GM23248 (cell line): ENCODE results near the gene MRPL27. TPM values are rescaled to one million over a fixed set of nuclear protein-coding genes. Genes with fewer than 3 reads are reported as not detected.
A peak's percentile ranks its signal among the peaks of the same experiment; 100 is the strongest.
"Not testable (repeated sequence)": the region's sequence is repeated elsewhere in the genome, so short reads cannot be mapped to it uniquely, and the experiment has no call there.

Source experiments
- DNase-seq: peaks from one replicate; pipeline ENCODE4 v3.0.0-alpha.2; 2015
- H2AFZ ChIP-seq: fragments of 200-600 bp; sonication (generic); 2 replicates; pipeline ENCODE4 v1.6.1; 2016; ENCODE audit warnings: antibody characterized with exemption
- H3F3A ChIP-seq: fragments of 200-600 bp; sonication (generic); 2 replicates; pipeline ENCODE4 v1.6.1; 2016; ENCODE audit warnings: mild to moderate bottlenecking, antibody characterized with exemption, mixed run types; ENCODE audit not compliant: insufficient read depth
- H3K27ac ChIP-seq: fragments of 200-600 bp; sonication (generic); 2 replicates; pipeline ENCODE4 v1.5.1; 2016; ENCODE audit warnings: mild to moderate bottlenecking
- H3K27me3 ChIP-seq: fragments of 200-600 bp; sonication (generic); replicated peaks from 2 replicates; pipeline ENCODE4 v1.6.1; 2016; ENCODE audit warnings: mild to moderate bottlenecking; ENCODE audit not compliant: insufficient read depth
- H3K36me3 ChIP-seq: fragments of 200-600 bp; sonication (generic); 2 replicates; pipeline ENCODE4 v1.6.1; 2016; ENCODE audit warnings: low read depth, mild to moderate bottlenecking
- H3K4me1 ChIP-seq: fragments of 200-600 bp; sonication (generic); 2 replicates; pipeline ENCODE4 v1.6.1; 2016; ENCODE audit warnings: mild to moderate bottlenecking; ENCODE audit not compliant: insufficient read depth
- H3K4me2 ChIP-seq: fragments of 200-600 bp; sonication (generic); one replicate; pipeline ENCODE4 v1.6.1; 2016; ENCODE audit warnings: mild to moderate bottlenecking; ENCODE audit not compliant: unreplicated experiment
- H3K4me3 ChIP-seq: fragments of 200-600 bp; sonication (generic); 2 replicates; pipeline ENCODE4 v1.5.1; 2016; ENCODE audit warnings: mild to moderate bottlenecking
- H3K79me2 ChIP-seq: fragments of 200-600 bp; sonication (generic); 2 replicates; pipeline ENCODE4 v1.6.1; 2016; ENCODE audit warnings: mild to moderate bottlenecking; ENCODE audit not compliant: insufficient read depth
- H3K9ac ChIP-seq: fragments of 200-600 bp; sonication (generic); 2 replicates; pipeline ENCODE4 v1.6.1; 2016; ENCODE audit warnings: mild to moderate bottlenecking
- H3K9me2 ChIP-seq: fragments of 200-600 bp; sonication (generic); 2 replicates; pipeline ENCODE4 v1.6.1; 2016; ENCODE audit warnings: mixed run types, mild to moderate bottlenecking, moderate library complexity; ENCODE audit not compliant: insufficient read depth
- H3K9me3 ChIP-seq: fragments of 200-600 bp; sonication (generic); one replicate; pipeline ENCODE4 v1.6.1; 2017; ENCODE audit warnings: low read depth
- H4K20me1 ChIP-seq: fragments of 200-600 bp; sonication (generic); 2 replicates; pipeline ENCODE4 v1.6.0; 2016; ENCODE audit not compliant: insufficient read depth
- EZH2 ChIP-seq: fragments of 200-600 bp; sonication (generic); IDR thresholded peaks from 2 replicates; pipeline ENCODE4 v1.6.1; 2018; ENCODE audit warnings: antibody characterized with exemption, mild to moderate bottlenecking; ENCODE audit not compliant: insufficient read depth, poor library complexity, severe bottlenecking
- EZH2phosphoT487 ChIP-seq: fragments of 200-600 bp; sonication (generic); IDR thresholded peaks from 2 replicates; pipeline ENCODE4 v1.6.1; 2018; ENCODE audit warnings: antibody characterized with exemption, moderate library complexity, mild to moderate bottlenecking, low read depth; ENCODE audit not compliant: insufficient read depth
- WGBS, 2 experiments: methylation state at CpG; one replicate each; pipeline ENCODE4 v1.1.6; 2015 to 2017; ENCODE audit warnings: low lambda C conversion rate in 2 of 2, low coverage in 1 of 2; ENCODE audit errors: missing lambda C conversion rate in 2 of 2; 5-methylcytosine and 5-hydroxymethylcytosine counted together
- in situ Hi-C: fragments of 300-500 bp; cut with MboI; formaldehyde crosslinking; loops from 2 replicates; pipeline ENCODE4 v1.15.0; 2020
- polyA plus RNA-seq: library from polyadenylated mRNA; unstranded; fragments of >200 nt; fragmentation: Nextera tagmentation; extraction: Ambion mirVana; gene quantifications from 2 replicates; pipeline ENCODE4 v1.2.1, GENCODE V29; 2016
- total RNA-seq: library from RNA; depleted of rRNA; stranded (reverse); fragments of >200 nt; shearing (Covaris generic); gene quantifications from 2 replicates; pipeline ENCODE4 v1.2.3, GENCODE V29; 2014

MRPL27 gene
- total and polyA plus RNA-seq, 2 experiments from 2014 or later: 49.3 to 120 TPM

DNA sequence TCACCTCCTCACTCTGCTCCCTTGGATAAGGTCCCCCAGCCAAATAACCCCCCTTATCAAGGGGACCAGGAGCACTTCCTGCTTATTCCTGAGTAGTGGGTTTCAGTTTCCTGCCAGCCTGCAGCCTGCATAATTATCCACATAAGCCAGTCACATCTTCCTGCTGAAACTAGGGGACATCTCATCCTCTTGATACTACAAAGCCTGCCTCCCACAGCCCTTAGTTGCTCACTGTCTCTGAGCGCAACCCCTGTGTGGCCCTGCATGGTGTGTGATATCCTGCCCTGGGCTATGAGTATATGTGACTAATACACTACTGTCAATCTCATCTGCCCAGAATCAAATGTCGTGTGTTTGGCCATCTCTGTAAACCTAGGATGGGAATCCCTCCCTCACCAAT lies 35.0 kb downstream of the MRPL27 start:
- Histone ChIP-seq H3K4me3 (no peak overlapping the region), H3K9ac (no peak overlapping the region), H3K4me2 (no peak overlapping the region), H3K9me3 (no peaks in the 10 kb centered on the region), H2AFZ (no peak overlapping the region), H3K79me2 (no peaks in the 10 kb centered on the region), H3K27me3 (no peaks in the 10 kb centered on the region), H3K27ac (no peak overlapping the region), H3K9me2 (no peaks in the 10 kb centered on the region), H3K4me1 (no peaks in the 10 kb centered on the region), H3F3A (0 out of 2 replicates have a peak, but pooled peaks cover under 1% of the 10 kb centered on the region), H3K36me3 (no peaks in the 10 kb centered on the region), H4K20me1 (no peaks in the 10 kb centered on the region)
- in situ Hi-C loops: no loop called here
- WGBS, 2 experiments: 71 to 76% methylated on average over 2 of the region's 2 CpGs
- no peak for DNase-seq
- no peak for TF ChIP-seq EZH2
- TF ChIP-seq EZH2phosphoT487: no peak

DNA sequence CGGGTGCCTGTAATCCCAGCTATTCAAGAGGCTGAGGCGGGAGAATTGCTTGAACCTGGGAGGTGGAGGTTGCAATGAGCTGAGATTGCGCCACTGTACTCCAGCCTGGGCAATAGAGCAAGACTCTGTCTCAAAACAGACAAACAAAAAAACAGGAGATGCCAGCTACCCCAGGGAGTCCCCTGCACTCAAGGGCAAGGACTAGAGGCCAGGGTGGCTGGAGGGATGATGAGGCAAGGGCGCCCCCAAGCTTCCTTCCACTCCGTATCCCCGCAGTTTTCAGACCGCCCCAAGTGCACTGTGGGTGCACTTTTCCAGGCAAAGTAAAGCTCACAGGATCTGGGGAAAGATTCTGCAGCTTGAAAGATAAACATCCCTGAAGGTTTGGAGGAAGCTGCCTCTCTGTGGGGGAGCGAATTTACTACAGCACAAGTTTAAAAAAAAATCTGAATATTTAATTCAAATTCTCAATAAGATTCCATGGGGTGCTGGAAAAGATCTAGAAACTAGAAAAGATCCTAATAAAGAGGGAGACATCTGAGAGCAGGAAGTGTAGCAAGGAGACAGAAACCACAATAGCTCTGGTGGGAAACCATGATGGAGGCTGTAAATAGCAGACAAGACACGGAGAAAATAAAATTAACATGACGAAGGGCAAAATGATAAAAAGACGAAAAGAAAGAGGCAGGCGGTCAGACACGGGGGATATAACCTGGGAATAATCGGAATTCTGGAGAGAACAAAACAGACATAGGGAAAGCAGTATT lies 39.5 kb downstream of the MRPL27 start:
- in situ Hi-C loops, H3K36me3 ChIP-seq, H3K27me3 ChIP-seq, DNase-seq, H3K9me2 ChIP-seq, H3K79me2 ChIP-seq, H3K9ac ChIP-seq, H3K27ac ChIP-seq, H3K4me3 ChIP-seq, H3K4me2 ChIP-seq, H4K20me1 ChIP-seq, H2AFZ ChIP-seq, H3K9me3 ChIP-seq: not testable (repeated sequence)
- Histone ChIP-seq H3F3A (peaks cover 17% of the 10 kb centered on the region; the same call in 1 of the 2 replicates), H3K4me1 (peaks cover 14% of the 10 kb centered on the region)
- WGBS, 2 experiments: 70 to 74% methylated on average over 14 of the region's 14 CpGs

DNA sequence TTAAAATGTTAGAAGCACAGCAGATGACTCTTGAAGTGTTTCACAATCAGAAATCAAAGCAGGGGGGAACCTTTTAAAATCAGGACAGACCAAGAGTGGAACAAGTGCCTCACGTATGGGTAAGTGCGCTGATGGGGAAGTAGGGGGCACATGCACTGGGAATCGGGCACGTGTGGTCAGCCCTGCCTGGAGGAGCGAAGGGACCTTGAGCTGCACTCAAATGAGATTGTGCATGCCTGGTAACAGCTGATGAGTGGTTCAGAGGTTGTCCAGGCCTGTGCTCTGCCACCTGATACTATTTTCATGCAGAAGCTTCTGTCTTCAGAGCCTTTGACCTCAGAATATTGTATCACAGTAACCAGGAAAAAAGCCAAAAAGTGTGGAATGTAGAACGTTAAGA lies 40.8 kb downstream of the MRPL27 start:
- peaks cover 14% of the 10 kb centered on the region for H3K4me1 ChIP-seq
- no peak overlapping the region for H3K4me2 ChIP-seq
- H2AFZ ChIP-seq: no peak overlapping the region
- TF ChIP-seq EZH2 (no peak), EZH2phosphoT487 (no peak)
- peaks cover 17% of the 10 kb centered on the region; the same call in 1 of the 2 replicates for H3F3A ChIP-seq
- in situ Hi-C loops: no loop called here
- no peaks in the 10 kb centered on the region for H3K27me3 ChIP-seq
- no peaks in the 10 kb centered on the region for H3K9me3 ChIP-seq
- H3K4me3 ChIP-seq: no peak overlapping the region
- H3K9ac ChIP-seq: no peak overlapping the region
- DNase-seq: peak; percentile 21
- no peak overlapping the region for H3K27ac ChIP-seq
- H3K36me3 ChIP-seq: no peaks in the 10 kb centered on the region
- H3K9me2 ChIP-seq: no peaks in the 10 kb centered on the region
- no peaks in the 10 kb centered on the region for H3K79me2 ChIP-seq
- 51 to 56% methylated on average over 6 of the region's 6 CpGs for WGBS, 2 experiments
- H4K20me1 ChIP-seq: no peaks in the 10 kb centered on the region

DNA sequence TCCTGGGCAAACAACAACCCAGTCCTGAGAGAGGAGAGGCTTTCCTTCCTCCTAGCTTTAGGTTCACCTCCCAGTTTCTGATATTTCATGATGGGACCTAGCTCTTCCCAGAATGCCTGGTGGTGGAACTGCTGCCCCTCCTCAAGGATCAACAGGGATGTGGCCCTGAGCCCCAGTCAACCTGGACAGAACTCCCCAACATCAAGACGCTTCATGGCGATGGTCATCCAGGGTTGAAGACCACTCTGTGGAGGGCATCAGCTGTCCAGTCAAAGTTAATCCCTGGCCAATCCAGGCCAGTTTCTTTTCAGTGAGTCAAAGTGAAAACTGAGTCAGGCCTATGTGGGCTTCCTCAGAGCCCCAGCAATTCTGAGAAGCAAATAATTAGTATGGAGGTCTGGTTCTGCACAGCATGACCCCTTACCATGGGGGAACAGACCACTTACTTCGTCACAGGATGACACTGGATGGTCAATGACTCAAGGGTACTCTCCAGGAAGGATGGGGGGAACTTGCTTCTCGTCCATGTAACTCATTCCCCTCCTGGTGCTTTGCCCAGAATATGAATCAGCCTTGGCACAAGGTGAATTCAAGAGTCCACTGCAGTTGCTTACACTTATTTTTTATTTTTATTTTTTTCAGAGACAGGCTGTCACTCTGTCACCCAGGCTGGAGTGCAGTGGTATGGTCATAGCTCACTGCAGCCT lies 41.7 kb downstream of the MRPL27 start:
- Histone ChIP-seq H3K27ac (peak overlapping the region; percentile 40), H3K4me1 (peaks cover 14% of the 10 kb centered on the region), H3K9ac (no peak overlapping the region), H3K9me2 (no peaks in the 10 kb centered on the region), H2AFZ (no peak overlapping the region), H3K4me3 (no peak overlapping the region), H3K27me3 (no peaks in the 10 kb centered on the region), H3F3A (peaks cover 17% of the 10 kb centered on the region; the same call in 1 of the 2 replicates), H4K20me1 (no peaks in the 10 kb centered on the region), H3K79me2 (no peaks in the 10 kb centered on the region), H3K4me2 (peak overlapping the region; percentile 12), H3K9me3 (no peaks in the 10 kb centered on the region), H3K36me3 (no peaks in the 10 kb centered on the region)
- in situ Hi-C loops: no loop called here
- TF ChIP-seq EZH2phosphoT487 (no peak), EZH2 (no peak)
- DNase-seq: peak; percentile 93
- WGBS, 2 experiments: 44 to 48% methylated on average over 4 of the region's 4 CpGs
